ENCODE results near the gene MCU. TPM values are rescaled to one million over a fixed set of nuclear protein-coding genes. Genes with fewer than 3 reads are reported as not detected.

The MCU gene
- total and polyA plus RNA-seq, 10 of the 15 experiments (the other 5 are each of a cell fraction or from before 2014, with no cell fraction given): 5.1 to 49.1 (median 17.9) TPM

GRCh38 chr10:72927485-72927884 is 235.5 kb downstream of the MCU start:
- no peaks in the 10 kb centered on the region for H3K27me3 ChIP-seq (replicated peaks in 1 of 2; ENCODE audit: control insufficient read depth in 2 of 2, insufficient read depth in 2 of 2, low read length in 1 of 2)
- in situ Hi-C loops (cut with MboI): no loop called here
- H3K4me2 ChIP-seq (ENCODE audit: control insufficient read depth, insufficient read depth): no peak overlapping the region
- ChIA-PET RAD21 (ENCODE audit: unreplicated experiment) (no interaction called here), SMC1A (ENCODE audit: uncharacterized antibody, unreplicated experiment) (interaction anchor here (1.6 kb wide), 1 partner anchor 14 kb away, joined by 3 read pairs; no protein-coding TSS in a partner anchor), POLR2A (interaction anchor here (0.6 kb wide), 2 partner anchors 31 to 73 kb away, joined by 3 read pairs; no protein-coding TSS in a partner anchor), CTCF (no interaction called here)
- intact Hi-C loops (cut with micrococcal nuclease; ENCODE audit: unreplicated experiment): no loop called here
- H3K36me3 ChIP-seq (ENCODE audit: control insufficient read depth in 2 of 2, insufficient read depth in 2 of 2, low read length in 1 of 2): no peaks in the 10 kb centered on the region
- no peak for FAIRE-seq
- H3K27ac ChIP-seq (ENCODE audit: control insufficient read depth, insufficient read depth): no peak overlapping the region
- no peak for ATAC-seq
- H2AFZ ChIP-seq (ENCODE audit: control insufficient read depth, low read depth, low read length): no peak overlapping the region
- no peaks in the 10 kb centered on the region for H3K4me1 ChIP-seq (ENCODE audit: control insufficient read depth, insufficient read depth, low read length)
- no peaks in the 10 kb centered on the region for H4K20me1 ChIP-seq (ENCODE audit: control insufficient read depth, insufficient read depth)
- DNase-seq (ENCODE audit: low read depth, low spot score): no peak
- H3K4me3 ChIP-seq: no peak overlapping the region
- TF ChIP-seq STAT1 (conservative IDR thresholded peaks at IDR 0.05) (no peak), CEBPB (IDR thresholded peaks at IDR 0.05; ENCODE audit: borderline replicate concordance in 1 of 2, low read depth in 2 of 2, low read length in 2 of 2) (no peak)
- no TSS peak for BruUV-seq (replicated peaks)
- H3K9me3 ChIP-seq (replicated peaks; ENCODE audit: control insufficient read depth, insufficient read depth, low read length): no peaks in the 10 kb centered on the region
- no peaks in the 10 kb centered on the region for H3K79me2 ChIP-seq (ENCODE audit: control insufficient read depth, insufficient read depth, low read length)
- WGBS (ENCODE audit: insufficient coverage, insufficient replicate concordance, low lambda C conversion rate, missing lambda C conversion rate): 40% methylated on average over 5 of the region's 5 CpGs
- no peak overlapping the region for H3K9ac ChIP-seq (ENCODE audit: control insufficient read depth, insufficient read depth, low read length)

GRCh38 chr10:72928798-72929197 is 236.9 kb downstream of the MCU start:
- in situ Hi-C loops (cut with MboI): no loop called here
- Histone ChIP-seq H3K36me3 (ENCODE audit: control insufficient read depth in 2 of 2, insufficient read depth in 2 of 2, low read length in 1 of 2) (no peaks in the 10 kb centered on the region), H4K20me1 (ENCODE audit: control insufficient read depth, insufficient read depth) (no peaks in the 10 kb centered on the region), H3K9ac (ENCODE audit: control insufficient read depth, insufficient read depth, low read length) (no peak overlapping the region), H3K79me2 (ENCODE audit: control insufficient read depth, insufficient read depth, low read length) (no peaks in the 10 kb centered on the region), H2AFZ (ENCODE audit: control insufficient read depth, low read depth, low read length) (no peak overlapping the region), H3K4me3 (no peak overlapping the region), H3K4me1 (ENCODE audit: control insufficient read depth, insufficient read depth, low read length) (no peaks in the 10 kb centered on the region), H3K4me2 (ENCODE audit: control insufficient read depth, insufficient read depth) (no peak overlapping the region), H3K9me3 (replicated peaks; ENCODE audit: control insufficient read depth, insufficient read depth, low read length) (no peaks in the 10 kb centered on the region), H3K27me3 (replicated peaks in 1 of 2; ENCODE audit: control insufficient read depth in 2 of 2, insufficient read depth in 2 of 2, low read length in 1 of 2) (no peaks in the 10 kb centered on the region), H3K27ac (ENCODE audit: control insufficient read depth, insufficient read depth) (no peak overlapping the region)
- no peak for FAIRE-seq
- no peak for ATAC-seq
- BruUV-seq (replicated peaks): no TSS peak
- WGBS (ENCODE audit: insufficient coverage, insufficient replicate concordance, low lambda C conversion rate, missing lambda C conversion rate): 77% methylated on average over 5 of the region's 5 CpGs
- SMC1A ChIA-PET (ENCODE audit: uncharacterized antibody, unreplicated experiment): no interaction called here
- RAD21 ChIA-PET (ENCODE audit: unreplicated experiment): no interaction called here
- no peak for DNase-seq (ENCODE audit: low read depth, low spot score)
- POLR2A ChIA-PET: no interaction called here
- TF ChIP-seq SUPT20H (IDR thresholded peaks at IDR 0.05; ENCODE audit: borderline replicate concordance, control insufficient read depth, low read depth, low read length) (no peak), MLLT1 (IDR thresholded peaks at IDR 0.05) (no peak), NR2F1 (conservative IDR thresholded peaks at IDR 0.05) (no peak), E4F1 (IDR thresholded peaks at IDR 0.05; ENCODE audit: borderline replicate concordance, partially characterized antibody) (no peak), NR2C2 (IDR thresholded peaks at IDR 0.05; ENCODE audit: borderline replicate concordance, control insufficient read depth, insufficient read length, low read depth) (no peak)
- TF ChIP-seq, protein P1, sequence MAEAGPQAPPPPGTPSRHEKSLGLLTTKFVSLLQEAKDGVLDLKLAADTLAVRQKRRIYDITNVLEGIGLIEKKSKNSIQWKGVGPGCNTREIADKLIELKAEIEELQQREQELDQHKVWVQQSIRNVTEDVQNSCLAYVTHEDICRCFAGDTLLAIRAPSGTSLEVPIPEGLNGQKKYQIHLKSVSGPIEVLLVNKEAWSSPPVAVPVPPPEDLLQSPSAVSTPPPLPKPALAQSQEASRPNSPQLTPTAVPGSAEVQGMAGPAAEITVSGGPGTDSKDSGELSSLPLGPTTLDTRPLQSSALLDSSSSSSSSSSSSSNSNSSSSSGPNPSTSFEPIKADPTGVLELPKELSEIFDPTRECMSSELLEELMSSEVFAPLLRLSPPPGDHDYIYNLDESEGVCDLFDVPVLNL (IDR thresholded peaks at IDR 0.05; ENCODE audit: low read depth, low read length): no peak
- intact Hi-C loops (cut with micrococcal nuclease; ENCODE audit: unreplicated experiment): no loop called here
- CTCF ChIA-PET: no interaction called here

Data from GM12878 (cell line).